IMR-90 (cell line): ENCODE data around the gene NACC2. TPM values are rescaled to one million over a fixed set of nuclear protein-coding genes. Genes with fewer than 3 reads are reported as not detected.

ENCODE experiments used
- ATAC-seq: fragments of 200-7000 bp; cut with Tn5 transposase; 2 replicates; pipeline ENCODE4 v1.9.1; 2020; ENCODE audit warnings: low read depth, mild to moderate bottlenecking, moderate library complexity
- BruUV-seq: library from RNA; stranded (reverse); fragments of 400-500 nt; replicated peaks from 2 replicates; lab custom pipeline; 2021; lab: Mats Ljungman, UMichigan
- CTCF ChIA-PET: fragments of 300-600 bp; formaldehyde crosslinking; extraction: SDS; loops from one replicate; lab custom pipeline; 2021; ENCODE audit warnings: antibody characterized with exemption; lab: Yijun Ruan, JAX
- POLR2A ChIA-PET: fragments of 300-600 bp; sonication (Branson Sonifier 250); formaldehyde crosslinking; loops from one replicate; lab custom pipeline; 2022; ENCODE audit warnings: antibody characterized with exemption; ENCODE audit not compliant: unreplicated experiment; lab: Charles Lee
- DNase-seq: peaks from one replicate; pipeline ENCODE4 v3.0.0; 2013
- H2AFZ ChIP-seq: replicated peaks from 2 replicates; pipeline ENCODE3; 2013; ENCODE audit warnings: low read length, mild to moderate bottlenecking; ENCODE audit not compliant: poor library complexity
- H2AK5ac ChIP-seq: 2 replicates; pipeline ENCODE4 v1.6.1; 2013; ENCODE audit warnings: low read depth, low read length, inconsistent platforms
- H2AK9ac ChIP-seq: replicated peaks from 2 replicates; pipeline ENCODE3; 2013; ENCODE audit warnings: mild to moderate bottlenecking, low read depth, low read length, moderate library complexity; ENCODE audit not compliant: poor library complexity
- H2BK120ac ChIP-seq: 2 replicates; pipeline ENCODE4 v1.6.1; 2013; ENCODE audit warnings: low read depth, low read length, inconsistent platforms
- H2BK15ac ChIP-seq: 3 replicates; pipeline ENCODE4 v1.6.1; 2013; ENCODE audit warnings: low read depth, low read length, inconsistent platforms
- H2BK20ac ChIP-seq: 2 replicates; pipeline ENCODE4 v1.6.1; 2013; ENCODE audit warnings: low read depth, mild to moderate bottlenecking, inconsistent platforms, low read length, moderate library complexity
- H2BK5ac ChIP-seq: 2 replicates; pipeline ENCODE4 v1.6.1; 2013; ENCODE audit warnings: mild to moderate bottlenecking, low read depth, low read length, inconsistent platforms; ENCODE audit not compliant: poor library complexity, severe bottlenecking
- H3K14ac ChIP-seq: replicated peaks from 2 replicates; pipeline ENCODE4 v1.6.1; 2013; ENCODE audit warnings: low read depth, low read length, inconsistent platforms
- H3K18ac ChIP-seq: 2 replicates; pipeline ENCODE4 v1.6.1; 2013; ENCODE audit warnings: low read depth, low read length, control low read depth
- H3K23ac ChIP-seq: 2 replicates; pipeline ENCODE4 v1.6.1; 2013; ENCODE audit warnings: low read depth, low read length, inconsistent platforms
- H3K27ac ChIP-seq: 2 replicates; pipeline ENCODE4 v1.5.1; 2013; ENCODE audit warnings: mild to moderate bottlenecking, control low read depth, low read length; ENCODE audit not compliant: insufficient read depth
- H3K27me3 ChIP-seq: 2 replicates; pipeline ENCODE4 v1.6.1; 2013; ENCODE audit warnings: low read length; ENCODE audit not compliant: control insufficient read depth, insufficient read depth
- H3K36me3 ChIP-seq: 2 replicates; pipeline ENCODE4 v1.6.1; 2013; ENCODE audit warnings: low read length, mixed read lengths; ENCODE audit not compliant: control insufficient read depth, insufficient read depth
- H3K4ac ChIP-seq: 2 replicates; pipeline ENCODE4 v1.6.1; 2013; ENCODE audit warnings: low read depth, low read length, inconsistent platforms
- H3K4me1 ChIP-seq: 2 replicates; pipeline ENCODE4 v1.6.1; 2013; ENCODE audit warnings: low read length, mixed read lengths; ENCODE audit not compliant: control insufficient read depth, insufficient read depth
- H3K4me2 ChIP-seq: 2 replicates; pipeline ENCODE4 v1.6.1; 2013; ENCODE audit warnings: low read depth, mild to moderate bottlenecking, control low read depth, low read length, moderate library complexity
- H3K4me3 ChIP-seq: 2 replicates; pipeline ENCODE4 v1.5.1; 2013; ENCODE audit warnings: low read depth, mild to moderate bottlenecking, control low read depth, low read length, moderate library complexity; ENCODE audit not compliant: insufficient read depth
- H3K56ac ChIP-seq: 2 replicates; pipeline ENCODE4 v1.6.1; 2013; ENCODE audit warnings: low read length, inconsistent platforms; ENCODE audit not compliant: insufficient read depth; ENCODE audit errors: extremely low read depth
- H3K79me1 ChIP-seq, 2 experiments: 2 replicates each; pipeline ENCODE4 v1.6.1; 2013; ENCODE audit warnings: low read length in 2 of 2, inconsistent platforms in 1 of 2, low read depth in 1 of 2
- H3K9ac ChIP-seq: 2 replicates; pipeline ENCODE4 v1.6.1; 2013; ENCODE audit warnings: low read depth, low read length, control low read depth
- H3K9me1 ChIP-seq: 2 replicates; pipeline ENCODE4 v1.6.1; 2013; ENCODE audit warnings: low read length, inconsistent platforms; ENCODE audit not compliant: insufficient read depth
- H3K9me3 ChIP-seq: 2 replicates; pipeline ENCODE4 v1.6.1; 2013; ENCODE audit warnings: low read length; ENCODE audit not compliant: control insufficient read depth, insufficient read depth
- H4K20me1 ChIP-seq: 2 replicates; pipeline ENCODE4 v1.6.1; 2013; ENCODE audit warnings: low read length, inconsistent platforms; ENCODE audit not compliant: insufficient read depth
- H4K5ac ChIP-seq: 2 replicates; pipeline ENCODE4 v1.6.1; 2013; ENCODE audit warnings: mild to moderate bottlenecking, low read depth, low read length, control low read depth
- H4K8ac ChIP-seq, 2 experiments: 2 replicates each; pipeline ENCODE4 v1.6.1; 2013; ENCODE audit warnings: low read depth in 2 of 2, low read length in 2 of 2, control low read depth in 1 of 2, inconsistent platforms in 1 of 2
- H4K91ac ChIP-seq: 2 replicates; pipeline ENCODE4 v1.6.1; 2013; ENCODE audit warnings: low read depth, low read length, inconsistent platforms; ENCODE audit not compliant: insufficient read depth
- CEBPB ChIP-seq: IDR thresholded peaks from 2 replicates; pipeline ENCODE4 v1.6.1; 2012; ENCODE audit warnings: low read depth, low read length, improper control_type of control experiment
- MAFK ChIP-seq: IDR thresholded peaks from 2 replicates; pipeline ENCODE4 v1.6.1; 2012; ENCODE audit warnings: low read depth, low read length, improper control_type of control experiment
- MXI1 ChIP-seq: IDR thresholded peaks from 2 replicates; pipeline ENCODE4 v1.6.1; 2012; ENCODE audit warnings: low read depth, mild to moderate bottlenecking, low read length, moderate library complexity, borderline replicate concordance
- NFE2L2 ChIP-seq: fragments of 150-350 bp; IDR thresholded peaks from 2 replicates; pipeline ENCODE4 v1.6.1; 2016; ENCODE audit warnings: low read depth, mild to moderate bottlenecking, low read length
- POLR2A ChIP-seq: IDR thresholded peaks from 2 replicates; pipeline ENCODE4 v1.6.1; 2012; ENCODE audit warnings: mild to moderate bottlenecking, low read depth, low read length
- RAD21 ChIP-seq: IDR thresholded peaks from 2 replicates; pipeline ENCODE4 v1.6.1; 2012; ENCODE audit warnings: low read length, improper control_type of control experiment
- RFX5 ChIP-seq: IDR thresholded peaks from 2 replicates; pipeline ENCODE4 v1.8.0; 2012; ENCODE audit warnings: low read depth, mild to moderate bottlenecking, low read length, moderate library complexity
- SMC3 ChIP-seq: fragments of 150-350 bp; IDR thresholded peaks from 2 replicates; pipeline ENCODE4 v1.6.1; 2016; ENCODE audit warnings: low read depth, mild to moderate bottlenecking, antibody characterized with exemption, low read length, moderate library complexity
- USF2 ChIP-seq: fragments of 150-350 bp; IDR thresholded peaks from 2 replicates; pipeline ENCODE4 v1.6.1; 2017; ENCODE audit warnings: mild to moderate bottlenecking, antibody characterized with exemption, low read length, low read depth
- WGBS, 2 experiments: methylation state at CpG; one replicate each; pipeline versions ENCODE4 v1.1.5 to v1.1.7; 2013; ENCODE audit warnings: missing lambda C conversion rate in 2 of 2; ENCODE audit not compliant: insufficient read length in 1 of 2; ENCODE audit errors: extremely low coverage in 2 of 2; 5-methylcytosine and 5-hydroxymethylcytosine counted together
- dilution Hi-C: fragments of 300-500 bp; cut with HindIII; formaldehyde crosslinking; loops from one replicate; pipeline ENCODE4 v1.14.3; 2018; ENCODE audit warnings: low sequenced_read_pairs; ENCODE audit not compliant: unreplicated experiment
- in situ Hi-C: fragments of 300-500 bp; cut with MboI; formaldehyde crosslinking; loops from 3 replicates; pipeline ENCODE4 v1.14.3; 2019; ENCODE audit warnings: low sequenced_read_pairs, inconsistent platforms, mixed read lengths
- intact Hi-C: fragments of 100-400 bp; cut with micrococcal nuclease; formaldehyde crosslinking; loops from 2 replicates; pipeline ENCODE4 v1.10.0; 2022
- polyA plus RNA-seq, 3 experiments: library from polyadenylated mRNA; depleted of rRNA; stranded (reverse); fragments of >200 nt; gene quantifications; 2 replicates each; pipeline ENCODE4 v1.2.3, GENCODE V29; 2012; ENCODE audit warnings: low replicate concordance in 1 of 3
- total RNA-seq: library from RNA; depleted of rRNA; stranded (reverse); fragments of >200 nt; gene quantifications from 2 replicates; pipeline ENCODE4 v1.2.3, GENCODE V29; 2012
- TF ChIP-seq, protein P1 (sequence below): fragments of 150-350 bp; IDR thresholded peaks from 2 replicates; pipeline ENCODE4 v1.6.1; 2016; ENCODE audit warnings: low read depth, mild to moderate bottlenecking, low read length, moderate library complexity, borderline replicate concordance
- TF ChIP-seq, protein P2 (sequence below): conservative IDR thresholded peaks from 2 replicates; pipeline ENCODE4 v1.5.1; 2012; ENCODE audit warnings: mild to moderate bottlenecking, low read depth, low read length, improper control_type of control experiment

The NACC2 gene
- total and polyA plus RNA-seq, 2 of the 4 experiments (the other 2 are of a cell fraction) = 7.9 to 19.0 TPM

DNA sequence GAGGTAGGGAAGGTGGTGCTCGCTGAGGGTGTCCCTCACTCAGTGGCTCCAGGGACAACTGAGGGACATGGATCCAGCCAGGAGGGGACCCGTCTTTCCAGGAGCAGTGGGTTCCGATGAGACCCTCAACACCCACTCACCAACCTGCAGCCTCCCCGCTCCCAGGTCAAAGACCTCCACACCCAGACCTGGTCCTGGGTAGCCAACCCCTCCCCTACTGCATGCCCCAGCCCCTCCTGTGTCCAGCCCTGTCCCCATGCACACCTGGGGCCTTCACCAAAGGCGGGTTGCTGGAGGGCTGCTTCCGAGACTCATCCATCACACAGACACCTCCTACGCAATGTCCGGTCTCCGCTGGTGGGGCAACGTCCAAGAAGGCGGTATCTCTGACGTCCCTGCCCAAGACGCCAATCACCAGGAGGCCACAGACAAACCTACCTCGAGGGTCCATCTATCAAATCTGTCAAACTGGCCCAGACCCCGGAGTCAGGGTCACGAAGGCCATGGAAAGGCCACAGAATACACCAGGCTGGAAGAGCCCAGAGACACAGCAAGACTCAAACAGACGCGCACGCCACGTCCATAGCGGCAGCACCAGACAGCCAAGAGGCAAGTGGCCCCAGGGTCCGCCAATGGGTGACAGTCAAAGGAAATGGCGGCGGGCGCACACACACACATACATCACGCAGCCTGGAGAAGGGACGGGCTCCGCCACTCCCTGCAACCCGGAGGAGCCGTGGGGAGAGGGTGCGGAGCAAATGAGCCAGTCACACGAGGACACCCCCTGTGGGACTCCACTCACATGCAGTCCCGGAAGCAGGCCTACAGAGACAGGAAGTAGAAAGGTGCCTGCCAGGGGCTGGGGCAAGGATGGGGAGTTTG lies 10.8 kb downstream of the NACC2 start:
- Histone ChIP-seq H3K4me2 (no peak overlapping the region), H3K18ac (no peak overlapping the region), H2BK20ac (no peak overlapping the region), H4K91ac (no peak overlapping the region), H3K36me3 (peaks cover 2% of the 10 kb centered on the region; the same call in 1 of the 2 replicates), H3K9me1 (no peaks in the 10 kb centered on the region), H3K79me1 (peaks cover 3 to 78% of the 10 kb centered on the region in 2 experiments; a peak in 3 of 4 replicates), H3K9me3 (no peaks in the 10 kb centered on the region), H3K27ac (no peak overlapping the region), H3K14ac (no peak overlapping the region), H2AFZ (no peak overlapping the region), H3K4me1 (peaks cover 6% of the 10 kb centered on the region; the same call in 1 of the 2 replicates), H3K27me3 (no peaks in the 10 kb centered on the region), H3K4me3 (no peak overlapping the region), H3K4ac (no peak overlapping the region), H2BK120ac (no peak overlapping the region), H2AK9ac (no peak overlapping the region), H3K23ac (no peak overlapping the region), H3K9ac (no peak overlapping the region), H4K8ac (no peak overlapping the region), H4K20me1 (peaks cover 92% of the 10 kb centered on the region), H2BK15ac (no peak overlapping the region), H2BK5ac (no peak overlapping the region), H3K56ac (no peak overlapping the region), H4K5ac (no peak overlapping the region), H2AK5ac (no peak overlapping the region)
- in situ Hi-C loops = no loop called here
- dilution Hi-C loops = no loop called here
- WGBS, 2 experiments = 83% methylated on average over 19 of the region's 33 CpGs; no CpG with 5 or more reads in 1 of the 2 experiments
- no TSS peak for BruUV-seq
- CTCF ChIA-PET = no interaction called here
- POLR2A ChIA-PET = no interaction called here
- intact Hi-C loops = no loop called here
- TF ChIP-seq SMC3 = no peak
- no peak for TF ChIP-seq CEBPB
- TF ChIP-seq RAD21 = no peak
- TF ChIP-seq MAFK = no peak
- TF ChIP-seq RFX5 = no peak
- no peak for TF ChIP-seq POLR2A
- no peak for TF ChIP-seq MXI1
- no peak for TF ChIP-seq USF2
- TF ChIP-seq NFE2L2 = no peak
- TF ChIP-seq, protein P1, sequence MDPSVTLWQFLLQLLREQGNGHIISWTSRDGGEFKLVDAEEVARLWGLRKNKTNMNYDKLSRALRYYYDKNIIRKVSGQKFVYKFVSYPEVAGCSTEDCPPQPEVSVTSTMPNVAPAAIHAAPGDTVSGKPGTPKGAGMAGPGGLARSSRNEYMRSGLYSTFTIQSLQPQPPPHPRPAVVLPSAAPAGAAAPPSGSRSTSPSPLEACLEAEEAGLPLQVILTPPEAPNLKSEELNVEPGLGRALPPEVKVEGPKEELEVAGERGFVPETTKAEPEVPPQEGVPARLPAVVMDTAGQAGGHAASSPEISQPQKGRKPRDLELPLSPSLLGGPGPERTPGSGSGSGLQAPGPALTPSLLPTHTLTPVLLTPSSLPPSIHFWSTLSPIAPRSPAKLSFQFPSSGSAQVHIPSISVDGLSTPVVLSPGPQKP = no peak
- TF ChIP-seq, protein P2, sequence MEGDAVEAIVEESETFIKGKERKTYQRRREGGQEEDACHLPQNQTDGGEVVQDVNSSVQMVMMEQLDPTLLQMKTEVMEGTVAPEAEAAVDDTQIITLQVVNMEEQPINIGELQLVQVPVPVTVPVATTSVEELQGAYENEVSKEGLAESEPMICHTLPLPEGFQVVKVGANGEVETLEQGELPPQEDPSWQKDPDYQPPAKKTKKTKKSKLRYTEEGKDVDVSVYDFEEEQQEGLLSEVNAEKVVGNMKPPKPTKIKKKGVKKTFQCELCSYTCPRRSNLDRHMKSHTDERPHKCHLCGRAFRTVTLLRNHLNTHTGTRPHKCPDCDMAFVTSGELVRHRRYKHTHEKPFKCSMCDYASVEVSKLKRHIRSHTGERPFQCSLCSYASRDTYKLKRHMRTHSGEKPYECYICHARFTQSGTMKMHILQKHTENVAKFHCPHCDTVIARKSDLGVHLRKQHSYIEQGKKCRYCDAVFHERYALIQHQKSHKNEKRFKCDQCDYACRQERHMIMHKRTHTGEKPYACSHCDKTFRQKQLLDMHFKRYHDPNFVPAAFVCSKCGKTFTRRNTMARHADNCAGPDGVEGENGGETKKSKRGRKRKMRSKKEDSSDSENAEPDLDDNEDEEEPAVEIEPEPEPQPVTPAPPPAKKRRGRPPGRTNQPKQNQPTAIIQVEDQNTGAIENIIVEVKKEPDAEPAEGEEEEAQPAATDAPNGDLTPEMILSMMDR = no peak
- DNase-seq = no peak
- ATAC-seq = no peak
